BE2C (cell line): Measurements from ENCODE around the gene CFAP107.

Experiments
- DNase-seq: peaks from one replicate; pipeline ENCODE4 v3.0.0-alpha.2; 2020
- H3K27me3 ChIP-seq: fragments of 250-450 bp; sonication (Bioruptor Pico); 2 replicates; pipeline ENCODE4 v1.5.1; 2020; ENCODE audit warnings: mild to moderate bottlenecking
- H3K36me3 ChIP-seq: fragments of 250-450 bp; sonication (Bioruptor Pico); 2 replicates; pipeline ENCODE4 v1.5.1; 2020; ENCODE audit warnings: mild to moderate bottlenecking
- H3K4me1 ChIP-seq: fragments of 250-450 bp; sonication (Bioruptor Pico); 2 replicates; pipeline ENCODE4 v1.5.1; 2020
- H3K4me3 ChIP-seq: 2 replicates; pipeline ENCODE4 v1.5.1; 2011; ENCODE audit warnings: low read depth, low read length
- H3K9me3 ChIP-seq: fragments of 250-450 bp; sonication (Bioruptor Pico); 2 replicates; pipeline ENCODE4 v1.5.1; 2020
- CTCF ChIP-seq: IDR thresholded peaks from 2 replicates; pipeline ENCODE4 v1.5.1; 2012; ENCODE audit warnings: mild to moderate bottlenecking, low read depth, low read length

The CFAP107 gene

GRCh38 chr1:12771186-12771585 lies 25.2 kb downstream of the CFAP107 start:
- H3K4me3 ChIP-seq = no peak overlapping the region
- H3K27me3 ChIP-seq = no peaks in the 10 kb centered on the region
- no peaks in the 10 kb centered on the region for H3K9me3 ChIP-seq
- no peaks in the 10 kb centered on the region for H3K4me1 ChIP-seq
- DNase-seq = no peak
- no peaks in the 10 kb centered on the region for H3K36me3 ChIP-seq
- TF ChIP-seq CTCF = no peak

GRCh38 chr1:12772520-12772919 lies 26.5 kb downstream of the CFAP107 start:
- Histone ChIP-seq H3K36me3 (no peaks in the 10 kb centered on the region), H3K4me3 (no peak overlapping the region), H3K27me3 (no peaks in the 10 kb centered on the region), H3K9me3 (no peaks in the 10 kb centered on the region), H3K4me1 (no peaks in the 10 kb centered on the region)
- TF ChIP-seq CTCF = no peak
- no peak for DNase-seq

- Histone ChIP-seq H3K36me3 (no peaks in the 10 kb centered on the region), H3K4me1 (no peaks in the 10 kb centered on the region), H3K9me3 (no peaks in the 10 kb centered on the region), H3K4me3 (no peak within 1 kb of the TSS), H3K27me3 (no peaks in the 10 kb centered on the region)
- DNase-seq = no peak
- no peak for TF ChIP-seq CTCF
These were observed 27.4 kb downstream of the CFAP107 start, which contains the start of gene PRAMEF12 for GRCh38 chr1:12773438-12773837. Gene PRAMEF12, plus strand, starts transcription at chr1:12773738. Its CDS starts 1,130 bp downstream, at chr1:12774868.

- Histone ChIP-seq H3K27me3 (no peaks in the 10 kb centered on the region), H3K4me1 (no peaks in the 10 kb centered on the region)
- TF ChIP-seq CTCF = no peak
These were observed 28.9 kb downstream of the CFAP107 start for GRCh38 chr1:12774801-12775345.

GRCh38 chr1:12775443-12775842 lies 29.4 kb downstream of the CFAP107 start:
- no peak overlapping the region for H3K4me3 ChIP-seq
- H3K27me3 ChIP-seq = no peaks in the 10 kb centered on the region
- no peak for TF ChIP-seq CTCF
- H3K36me3 ChIP-seq = no peaks in the 10 kb centered on the region
- H3K9me3 ChIP-seq = no peaks in the 10 kb centered on the region
- no peak for DNase-seq
- H3K4me1 ChIP-seq = no peaks in the 10 kb centered on the region

More at GRCh38 chr1:12774801-12775345, 28.9 kb downstream of the CFAP107 start:
- Histone ChIP-seq H3K4me3 (no peak overlapping the region), H3K36me3 (no peaks in the 10 kb centered on the region), H3K9me3 (no peaks in the 10 kb centered on the region)
- no peak for DNase-seq

GRCh38 chr1:12776801-12777557 lies 31.0 kb downstream of the CFAP107 start:
- no peak overlapping the region for H3K4me3 ChIP-seq
- H3K9me3 ChIP-seq = no peaks in the 10 kb centered on the region
- H3K4me1 ChIP-seq = no peaks in the 10 kb centered on the region
- no peaks in the 10 kb centered on the region for H3K36me3 ChIP-seq
- no peak for DNase-seq
- H3K27me3 ChIP-seq = no peaks in the 10 kb centered on the region
- TF ChIP-seq CTCF = no peak
